KMS-11 (cell line): ENCODE measurements around the gene NUP35.

Source experiments
- H2AFZ ChIP-seq: fragments of 200-600 bp; sonication (generic); 2 replicates; pipeline ENCODE4 v1.6.1; 2016; ENCODE audit warnings: antibody characterized with exemption, mixed run types, low read depth
- H3K27ac ChIP-seq: fragments of 200-600 bp; sonication (generic); 2 replicates; pipeline ENCODE4 v1.6.1; 2016; ENCODE audit warnings: mild to moderate bottlenecking, mixed run types
- H3K27me3 ChIP-seq: fragments of 200-600 bp; sonication (generic); 2 replicates; pipeline ENCODE4 v1.6.1; 2017; ENCODE audit warnings: mild to moderate bottlenecking, low read depth, mixed run types, moderate library complexity; ENCODE audit not compliant: insufficient read depth
- H3K36me3 ChIP-seq: fragments of 200-600 bp; sonication (generic); 2 replicates; pipeline ENCODE4 v1.6.1; 2017; ENCODE audit warnings: mild to moderate bottlenecking, mixed run types; ENCODE audit not compliant: insufficient read depth
- H3K4me1 ChIP-seq: fragments of 200-600 bp; sonication (generic); 2 replicates; pipeline ENCODE4 v1.6.1; 2016; ENCODE audit warnings: mild to moderate bottlenecking, low read depth, mixed run types; ENCODE audit not compliant: poor library complexity, severe bottlenecking
- H3K4me2 ChIP-seq: fragments of 200-600 bp; sonication (generic); 2 replicates; pipeline ENCODE4 v1.7.0; 2016; ENCODE audit warnings: mild to moderate bottlenecking, mixed run types
- H3K4me3 ChIP-seq: fragments of 200-600 bp; sonication (generic); IDR thresholded peaks from 2 replicates; pipeline ENCODE4 v1.6.1; 2017; ENCODE audit warnings: low read depth, low read length, mixed read lengths; ENCODE audit not compliant: insufficient read depth
- H3K79me2 ChIP-seq: fragments of 200-600 bp; sonication (generic); 2 replicates; pipeline ENCODE4 v1.6.1; 2016; ENCODE audit warnings: low read depth, mixed run types; ENCODE audit not compliant: insufficient read depth
- H3K9ac ChIP-seq: fragments of 200-600 bp; sonication (generic); 2 replicates; pipeline ENCODE4 v1.6.1; 2016; ENCODE audit warnings: mild to moderate bottlenecking, mixed run types
- H4K20me1 ChIP-seq: fragments of 200-600 bp; sonication (generic); 2 replicates; pipeline ENCODE4 v1.6.1; 2016; ENCODE audit warnings: mild to moderate bottlenecking, mixed run types; ENCODE audit not compliant: insufficient read depth
- TF ChIP-seq, protein P1 (sequence below): fragments of 200-600 bp; sonication (generic); conservative IDR thresholded peaks from 2 replicates; pipeline ENCODE4 v1.6.1; 2017; ENCODE audit warnings: low read depth, mild to moderate bottlenecking, antibody characterized with exemption, low read length, moderate library complexity, mixed read lengths

Gene NUP35

DNA sequence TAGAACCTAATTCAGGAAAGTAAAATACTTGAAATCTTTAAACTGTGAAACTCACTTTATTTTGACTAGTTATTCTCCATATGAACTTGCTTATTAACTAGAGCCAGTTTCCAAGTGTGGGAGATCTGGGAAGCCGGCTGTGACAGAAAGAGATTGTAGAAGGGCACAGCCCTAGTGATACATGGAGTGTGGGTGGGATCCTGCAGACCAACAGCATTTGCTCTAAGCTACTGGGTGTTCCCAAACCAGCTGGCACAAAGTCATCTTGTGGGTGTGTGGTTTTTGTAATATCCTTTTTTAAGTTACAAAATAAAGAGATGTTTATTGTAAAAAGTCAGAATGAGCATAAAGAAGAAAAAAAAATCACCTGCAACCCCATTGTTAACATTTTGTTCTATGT is 42.3 kb upstream of the NUP35 start:
- no peaks in the 10 kb centered on the region for H3K27me3 ChIP-seq
- H3K36me3 ChIP-seq = no peaks in the 10 kb centered on the region
- no peak overlapping the region for H3K9ac ChIP-seq
- TF ChIP-seq, protein P1, sequence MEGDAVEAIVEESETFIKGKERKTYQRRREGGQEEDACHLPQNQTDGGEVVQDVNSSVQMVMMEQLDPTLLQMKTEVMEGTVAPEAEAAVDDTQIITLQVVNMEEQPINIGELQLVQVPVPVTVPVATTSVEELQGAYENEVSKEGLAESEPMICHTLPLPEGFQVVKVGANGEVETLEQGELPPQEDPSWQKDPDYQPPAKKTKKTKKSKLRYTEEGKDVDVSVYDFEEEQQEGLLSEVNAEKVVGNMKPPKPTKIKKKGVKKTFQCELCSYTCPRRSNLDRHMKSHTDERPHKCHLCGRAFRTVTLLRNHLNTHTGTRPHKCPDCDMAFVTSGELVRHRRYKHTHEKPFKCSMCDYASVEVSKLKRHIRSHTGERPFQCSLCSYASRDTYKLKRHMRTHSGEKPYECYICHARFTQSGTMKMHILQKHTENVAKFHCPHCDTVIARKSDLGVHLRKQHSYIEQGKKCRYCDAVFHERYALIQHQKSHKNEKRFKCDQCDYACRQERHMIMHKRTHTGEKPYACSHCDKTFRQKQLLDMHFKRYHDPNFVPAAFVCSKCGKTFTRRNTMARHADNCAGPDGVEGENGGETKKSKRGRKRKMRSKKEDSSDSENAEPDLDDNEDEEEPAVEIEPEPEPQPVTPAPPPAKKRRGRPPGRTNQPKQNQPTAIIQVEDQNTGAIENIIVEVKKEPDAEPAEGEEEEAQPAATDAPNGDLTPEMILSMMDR = no peak
- no peak overlapping the region for H3K4me2 ChIP-seq
- no peaks in the 10 kb centered on the region for H4K20me1 ChIP-seq
- H3K27ac ChIP-seq = no peak overlapping the region
- H3K4me3 ChIP-seq = no peak overlapping the region
- H2AFZ ChIP-seq = no peak overlapping the region
- no peaks in the 10 kb centered on the region for H3K79me2 ChIP-seq
- peaks cover 13% of the 10 kb centered on the region for H3K4me1 ChIP-seq

DNA sequence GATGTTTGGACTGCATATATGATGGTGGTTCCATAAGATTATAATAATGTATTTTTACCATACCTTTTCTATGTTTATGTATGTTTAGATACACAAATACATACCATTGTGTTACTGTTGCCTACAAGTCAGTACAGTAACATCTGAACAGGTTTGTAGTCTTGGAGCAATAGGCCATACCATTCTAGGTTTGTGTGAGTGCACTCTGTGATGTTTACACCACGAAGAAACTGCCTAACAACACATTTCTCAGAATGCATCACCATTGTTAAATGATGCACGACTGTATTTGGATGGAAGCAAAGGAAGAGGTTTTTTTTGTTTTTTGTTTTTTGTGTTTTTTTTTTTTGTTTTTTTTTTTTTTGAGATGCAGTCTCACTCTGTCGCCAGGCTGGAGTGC is 36.2 kb upstream of the NUP35 start:
- Histone ChIP-seq H3K79me2 (no peaks in the 10 kb centered on the region), H3K27me3 (no peaks in the 10 kb centered on the region), H3K9ac (no peak overlapping the region), H3K4me1 (no peaks in the 10 kb centered on the region), H3K27ac (no peak overlapping the region), H2AFZ (no peak overlapping the region), H3K36me3 (no peaks in the 10 kb centered on the region), H3K4me3 (no peak overlapping the region), H3K4me2 (no peak overlapping the region), H4K20me1 (no peaks in the 10 kb centered on the region)
- TF ChIP-seq, protein P1 = no peak

DNA sequence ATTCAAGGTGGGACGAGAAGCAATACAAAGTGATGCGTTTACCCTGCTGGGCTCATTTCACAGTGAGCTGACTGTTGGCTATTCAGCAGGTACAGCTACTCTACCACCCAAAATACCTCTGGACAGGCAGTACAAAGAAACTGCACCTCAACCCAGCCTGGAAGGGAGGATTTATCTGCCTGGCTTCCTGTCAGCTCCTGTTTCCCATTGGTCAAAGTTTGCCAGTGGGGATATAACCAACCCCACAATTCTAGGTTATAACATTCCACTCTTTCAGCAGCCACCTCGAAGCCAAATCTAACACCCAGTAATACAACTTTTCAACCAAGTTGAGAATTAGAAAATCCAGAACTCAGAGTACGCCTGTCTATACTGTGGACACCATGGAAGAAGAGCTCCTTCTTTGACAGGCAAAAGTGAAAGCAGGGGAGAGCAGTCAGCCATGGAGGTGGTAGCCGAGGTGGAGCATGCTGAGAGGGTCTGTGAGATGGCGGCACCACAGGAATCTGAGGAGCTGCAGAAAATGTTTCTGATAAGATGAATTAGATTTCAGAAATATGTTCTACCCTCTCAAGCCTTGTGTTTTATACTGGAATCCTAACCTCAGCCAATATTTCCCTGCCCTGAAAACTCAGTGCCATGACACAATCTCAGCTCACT is 34.9 kb upstream of the NUP35 start:
- H3K27ac ChIP-seq = no peak overlapping the region
- H3K27me3 ChIP-seq = no peaks in the 10 kb centered on the region
- H3K79me2 ChIP-seq = no peaks in the 10 kb centered on the region
- H3K36me3 ChIP-seq = no peaks in the 10 kb centered on the region
- no peak overlapping the region for H3K4me2 ChIP-seq
- H3K9ac ChIP-seq = no peak overlapping the region
- H3K4me1 ChIP-seq = no peaks in the 10 kb centered on the region
- H2AFZ ChIP-seq = no peak overlapping the region
- no peaks in the 10 kb centered on the region for H4K20me1 ChIP-seq
- TF ChIP-seq, protein P1 = no peak
- no peak overlapping the region for H3K4me3 ChIP-seq

DNA sequence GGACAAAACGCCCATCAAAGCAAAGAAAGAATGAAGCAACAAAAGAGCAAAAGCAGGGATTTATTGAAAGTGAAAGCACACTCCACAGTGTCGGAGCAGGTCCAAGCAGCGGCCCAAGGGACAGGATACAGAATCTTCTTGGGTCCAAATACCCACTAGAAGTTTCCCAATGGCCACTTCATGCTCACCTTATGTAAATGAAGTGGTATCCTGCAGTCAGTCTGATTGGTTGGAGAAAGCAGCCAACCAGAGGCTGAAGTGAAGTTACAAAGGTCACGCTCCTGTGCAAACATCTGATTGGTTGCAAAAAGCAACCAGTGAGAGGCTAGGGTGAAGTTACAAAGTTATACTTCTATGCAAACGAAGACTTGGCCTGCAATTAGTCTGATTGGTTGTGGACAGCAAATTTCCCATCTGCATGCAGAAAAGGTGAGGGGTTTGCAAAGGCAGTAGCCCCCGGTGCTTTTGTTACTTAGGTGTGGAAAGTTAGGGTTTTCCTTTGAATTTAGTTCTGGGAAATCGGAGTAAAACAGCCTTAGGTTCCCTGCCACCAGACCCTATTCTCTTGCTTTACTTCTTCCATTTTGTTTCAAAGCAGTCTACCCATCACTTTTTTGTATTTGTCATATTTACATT is 32.8 kb upstream of the NUP35 start:
- Histone ChIP-seq H3K27me3 (no peaks in the 10 kb centered on the region), H3K36me3 (no peaks in the 10 kb centered on the region), H3K79me2 (no peaks in the 10 kb centered on the region), H3K4me1 (no peaks in the 10 kb centered on the region), H3K4me2 (no peak overlapping the region), H4K20me1 (no peaks in the 10 kb centered on the region), H3K27ac (no peak overlapping the region), H3K9ac (no peak overlapping the region), H3K4me3 (no peak overlapping the region), H2AFZ (no peak overlapping the region)
- TF ChIP-seq, protein P1 = no peak
